ENCODE measurements around the gene ABCC2. TPM values are rescaled to one million over a fixed set of nuclear protein-coding genes. Genes with fewer than 3 reads are reported as not detected.
A peak's percentile ranks its signal among the peaks of the same experiment; 100 is the strongest.

Gene ABCC2
- total and polyA plus RNA-seq, 2 experiments from 2014 or later, result 0.45 to 2.4 TPM

DNA sequence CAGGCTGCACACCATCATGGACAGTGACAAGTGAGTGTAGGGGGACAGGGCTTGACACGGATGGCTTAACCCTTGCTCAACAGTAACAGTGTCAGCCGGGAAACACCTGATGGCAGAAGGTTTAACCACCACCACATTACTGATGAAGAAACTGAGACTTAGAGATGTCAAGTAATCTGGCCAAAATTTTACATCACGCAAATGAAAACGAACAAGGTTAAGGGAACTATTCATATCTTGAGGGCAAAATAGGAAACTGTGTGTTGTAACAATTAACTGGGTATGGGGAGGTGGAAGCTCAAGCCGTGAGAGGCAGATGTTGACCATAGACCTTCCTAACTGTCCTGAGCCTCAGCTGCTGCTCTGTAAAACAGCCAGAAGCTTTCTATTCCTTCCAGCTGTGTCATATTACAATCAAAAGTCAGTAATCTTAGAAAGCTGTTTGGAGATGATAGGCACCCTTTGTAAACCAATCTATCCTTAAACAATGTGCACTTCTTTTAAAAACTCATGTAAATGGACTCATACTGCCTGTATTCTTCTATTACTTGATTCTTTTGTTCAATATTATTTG lies 68.4 kb downstream of the ABCC2 start:
- Histone ChIP-seq H3K4me1 (ENCODE audit: insufficient read depth) (peaks cover 50% of the 10 kb centered on the region), H3K27me3 (ENCODE audit: insufficient read depth) (no peaks in the 10 kb centered on the region), H3K4me3 (no peak overlapping the region), H4K20me1 (replicated peaks; ENCODE audit: insufficient read depth) (no peaks in the 10 kb centered on the region), H3K27ac (ENCODE audit: low read depth) (peak overlapping the region; percentile 74), H3K79me2 (replicated peaks; ENCODE audit: insufficient read depth) (no peaks in the 10 kb centered on the region), H3K4me2 (peak overlapping the region; percentile 66), H3K36me3 (ENCODE audit: insufficient read depth) (no peaks in the 10 kb centered on the region), H3F3A (replicated peaks; ENCODE audit: low read depth) (peaks cover 4% of the 10 kb centered on the region; the same call in 1 of the 2 replicates), H2AFZ (peak overlapping the region; percentile 12; the same call in 1 of the 2 replicates), H3K9me2 (ENCODE audit: insufficient read depth) (no peaks in the 10 kb centered on the region)
- no peaks in the 10 kb centered on the region for H3K36me3 Mint-ChIP-seq (ENCODE audit: low read depth)
- ATAC-seq, result no peak
- no peaks in the 10 kb centered on the region for H3K9me3 Mint-ChIP-seq
- peaks cover 61% of the 10 kb centered on the region for H3K4me1 Mint-ChIP-seq
- H3K27ac Mint-ChIP-seq, result peak overlapping the region; percentile 79
- peak overlapping the region; percentile 42; the same call in 1 of the 3 replicates for H3K4me3 Mint-ChIP-seq
- H3K27me3 Mint-ChIP-seq (ENCODE audit: insufficient read depth, low read depth, poor library complexity), result peaks cover 8% of the 10 kb centered on the region
- no peak for TF ChIP-seq ZNF331 (CRISPR knock-in tag; IDR thresholded peaks at IDR 0.05; ENCODE audit: low read depth)
- TF ChIP-seq EZH2 (IDR thresholded peaks at IDR 0.05; ENCODE audit: low read depth, unreplicated experiment), result no peak
- TF ChIP-seq, protein P1, sequence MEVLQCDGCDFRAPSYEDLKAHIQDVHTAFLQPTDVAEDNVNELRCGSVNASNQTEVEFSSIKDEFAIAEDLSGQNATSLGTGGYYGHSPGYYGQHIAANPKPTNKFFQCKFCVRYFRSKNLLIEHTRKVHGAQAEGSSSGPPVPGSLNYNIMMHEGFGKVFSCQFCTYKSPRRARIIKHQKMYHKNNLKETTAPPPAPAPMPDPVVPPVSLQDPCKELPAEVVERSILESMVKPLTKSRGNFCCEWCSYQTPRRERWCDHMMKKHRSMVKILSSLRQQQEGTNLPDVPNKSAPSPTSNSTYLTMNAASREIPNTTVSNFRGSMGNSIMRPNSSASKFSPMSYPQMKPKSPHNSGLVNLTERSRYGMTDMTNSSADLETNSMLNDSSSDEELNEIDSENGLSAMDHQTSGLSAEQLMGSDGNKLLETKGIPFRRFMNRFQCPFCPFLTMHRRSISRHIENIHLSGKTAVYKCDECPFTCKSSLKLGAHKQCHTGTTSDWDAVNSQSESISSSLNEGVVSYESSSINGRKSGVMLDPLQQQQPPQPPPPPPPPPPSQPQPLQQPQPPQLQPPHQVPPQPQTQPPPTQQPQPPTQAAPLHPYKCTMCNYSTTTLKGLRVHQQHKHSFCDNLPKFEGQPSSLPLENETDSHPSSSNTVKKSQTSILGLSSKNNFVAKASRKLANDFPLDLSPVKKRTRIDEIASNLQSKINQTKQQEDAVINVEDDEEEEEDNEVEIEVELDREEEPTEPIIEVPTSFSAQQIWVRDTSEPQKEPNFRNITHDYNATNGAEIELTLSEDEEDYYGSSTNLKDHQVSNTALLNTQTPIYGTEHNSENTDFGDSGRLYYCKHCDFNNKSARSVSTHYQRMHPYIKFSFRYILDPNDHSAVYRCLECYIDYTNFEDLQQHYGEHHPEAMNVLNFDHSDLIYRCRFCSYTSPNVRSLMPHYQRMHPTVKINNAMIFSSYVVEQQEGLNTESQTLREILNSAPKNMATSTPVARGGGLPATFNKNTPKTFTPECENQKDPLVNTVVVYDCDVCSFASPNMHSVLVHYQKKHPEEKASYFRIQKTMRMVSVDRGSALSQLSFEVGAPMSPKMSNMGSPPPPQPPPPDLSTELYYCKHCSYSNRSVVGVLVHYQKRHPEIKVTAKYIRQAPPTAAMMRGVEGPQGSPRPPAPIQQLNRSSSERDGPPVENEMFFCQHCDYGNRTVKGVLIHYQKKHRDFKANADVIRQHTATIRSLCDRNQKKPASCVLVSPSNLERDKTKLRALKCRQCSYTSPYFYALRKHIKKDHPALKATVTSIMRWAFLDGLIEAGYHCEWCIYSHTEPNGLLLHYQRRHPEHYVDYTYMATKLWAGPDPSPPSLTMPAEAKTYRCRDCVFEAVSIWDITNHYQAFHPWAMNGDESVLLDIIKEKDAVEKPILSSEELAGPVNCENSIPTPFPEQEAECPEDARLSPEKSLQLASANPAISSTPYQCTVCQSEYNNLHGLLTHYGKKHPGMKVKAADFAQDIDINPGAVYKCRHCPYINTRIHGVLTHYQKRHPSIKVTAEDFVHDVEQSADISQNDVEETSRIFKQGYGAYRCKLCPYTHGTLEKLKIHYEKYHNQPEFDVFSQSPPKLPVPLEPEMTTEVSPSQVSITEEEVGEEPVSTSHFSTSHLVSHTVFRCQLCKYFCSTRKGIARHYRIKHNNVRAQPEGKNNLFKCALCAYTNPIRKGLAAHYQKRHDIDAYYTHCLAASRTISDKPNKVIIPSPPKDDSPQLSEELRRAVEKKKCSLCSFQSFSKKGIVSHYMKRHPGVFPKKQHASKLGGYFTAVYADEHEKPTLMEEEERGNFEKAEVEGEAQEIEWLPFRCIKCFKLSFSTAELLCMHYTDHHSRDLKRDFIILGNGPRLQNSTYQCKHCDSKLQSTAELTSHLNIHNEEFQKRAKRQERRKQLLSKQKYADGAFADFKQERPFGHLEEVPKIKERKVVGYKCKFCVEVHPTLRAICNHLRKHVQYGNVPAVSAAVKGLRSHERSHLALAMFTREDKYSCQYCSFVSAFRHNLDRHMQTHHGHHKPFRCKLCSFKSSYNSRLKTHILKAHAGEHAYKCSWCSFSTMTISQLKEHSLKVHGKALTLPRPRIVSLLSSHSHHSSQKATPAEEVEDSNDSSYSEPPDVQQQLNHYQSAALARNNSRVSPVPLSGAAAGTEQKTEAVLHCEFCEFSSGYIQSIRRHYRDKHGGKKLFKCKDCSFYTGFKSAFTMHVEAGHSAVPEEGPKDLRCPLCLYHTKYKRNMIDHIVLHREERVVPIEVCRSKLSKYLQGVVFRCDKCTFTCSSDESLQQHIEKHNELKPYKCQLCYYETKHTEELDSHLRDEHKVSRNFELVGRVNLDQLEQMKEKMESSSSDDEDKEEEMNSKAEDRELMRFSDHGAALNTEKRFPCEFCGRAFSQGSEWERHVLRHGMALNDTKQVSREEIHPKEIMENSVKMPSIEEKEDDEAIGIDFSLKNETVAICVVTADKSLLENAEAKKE (CRISPR knock-in tag; IDR thresholded peaks at IDR 0.05), result no peak
- no peak for TF ChIP-seq EZH2phosphoT487 (IDR thresholded peaks at IDR 0.05; ENCODE audit: unreplicated experiment)
- no peak for TF ChIP-seq ZNF114 (CRISPR knock-in tag; IDR thresholded peaks at IDR 0.05)
- DNase-seq (ENCODE audit: low spot score), result no peak

DNA sequence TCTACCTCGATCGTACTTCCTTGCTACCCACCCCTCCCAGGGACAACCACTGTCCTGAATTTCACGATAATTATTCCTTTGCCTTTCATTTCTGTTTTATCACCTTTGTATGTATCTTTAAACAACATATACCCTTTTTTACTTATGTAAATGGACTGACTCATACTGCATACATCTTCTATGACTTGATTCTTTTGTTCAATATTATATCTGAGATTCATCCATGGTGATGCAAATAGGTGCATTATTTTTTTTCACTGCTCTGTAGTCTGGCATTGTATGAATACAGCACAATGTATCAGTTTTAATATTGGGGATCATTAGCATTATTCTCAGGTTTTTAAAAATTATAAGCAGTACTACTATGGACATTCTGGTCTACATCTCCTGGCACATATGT lies 69.4 kb downstream of the ABCC2 start:
- Histone ChIP-seq H3K4me3 (no peak overlapping the region), H3K27me3 (ENCODE audit: insufficient read depth) (no peaks in the 10 kb centered on the region), H3K9me2 (ENCODE audit: insufficient read depth) (peaks cover 5% of the 10 kb centered on the region), H3K27ac (ENCODE audit: low read depth) (no peak overlapping the region), H4K20me1 (replicated peaks; ENCODE audit: insufficient read depth) (no peaks in the 10 kb centered on the region), H3K4me2 (no peak overlapping the region), H2AFZ (no peak overlapping the region), H3K79me2 (replicated peaks; ENCODE audit: insufficient read depth) (no peaks in the 10 kb centered on the region), H3K4me1 (ENCODE audit: insufficient read depth) (peaks cover 44% of the 10 kb centered on the region), H3F3A (replicated peaks; ENCODE audit: low read depth) (peaks cover 4% of the 10 kb centered on the region; the same call in 1 of the 2 replicates), H3K36me3 (ENCODE audit: insufficient read depth) (no peaks in the 10 kb centered on the region)
- ATAC-seq (no peak), DNase-seq (ENCODE audit: low spot score) (no peak)
- peaks cover 58% of the 10 kb centered on the region for H3K4me1 Mint-ChIP-seq
- peak overlapping the region; percentile 33 for H3K27ac Mint-ChIP-seq
- no peaks in the 10 kb centered on the region for H3K36me3 Mint-ChIP-seq (ENCODE audit: low read depth)
- H3K9me3 Mint-ChIP-seq, result no peaks in the 10 kb centered on the region
- peaks cover 8% of the 10 kb centered on the region for H3K27me3 Mint-ChIP-seq (ENCODE audit: insufficient read depth, low read depth, poor library complexity)
- no peak overlapping the region for H3K4me3 Mint-ChIP-seq
- TF ChIP-seq ZNF331 (CRISPR knock-in tag; IDR thresholded peaks at IDR 0.05; ENCODE audit: low read depth), result no peak
- TF ChIP-seq, protein P2, sequence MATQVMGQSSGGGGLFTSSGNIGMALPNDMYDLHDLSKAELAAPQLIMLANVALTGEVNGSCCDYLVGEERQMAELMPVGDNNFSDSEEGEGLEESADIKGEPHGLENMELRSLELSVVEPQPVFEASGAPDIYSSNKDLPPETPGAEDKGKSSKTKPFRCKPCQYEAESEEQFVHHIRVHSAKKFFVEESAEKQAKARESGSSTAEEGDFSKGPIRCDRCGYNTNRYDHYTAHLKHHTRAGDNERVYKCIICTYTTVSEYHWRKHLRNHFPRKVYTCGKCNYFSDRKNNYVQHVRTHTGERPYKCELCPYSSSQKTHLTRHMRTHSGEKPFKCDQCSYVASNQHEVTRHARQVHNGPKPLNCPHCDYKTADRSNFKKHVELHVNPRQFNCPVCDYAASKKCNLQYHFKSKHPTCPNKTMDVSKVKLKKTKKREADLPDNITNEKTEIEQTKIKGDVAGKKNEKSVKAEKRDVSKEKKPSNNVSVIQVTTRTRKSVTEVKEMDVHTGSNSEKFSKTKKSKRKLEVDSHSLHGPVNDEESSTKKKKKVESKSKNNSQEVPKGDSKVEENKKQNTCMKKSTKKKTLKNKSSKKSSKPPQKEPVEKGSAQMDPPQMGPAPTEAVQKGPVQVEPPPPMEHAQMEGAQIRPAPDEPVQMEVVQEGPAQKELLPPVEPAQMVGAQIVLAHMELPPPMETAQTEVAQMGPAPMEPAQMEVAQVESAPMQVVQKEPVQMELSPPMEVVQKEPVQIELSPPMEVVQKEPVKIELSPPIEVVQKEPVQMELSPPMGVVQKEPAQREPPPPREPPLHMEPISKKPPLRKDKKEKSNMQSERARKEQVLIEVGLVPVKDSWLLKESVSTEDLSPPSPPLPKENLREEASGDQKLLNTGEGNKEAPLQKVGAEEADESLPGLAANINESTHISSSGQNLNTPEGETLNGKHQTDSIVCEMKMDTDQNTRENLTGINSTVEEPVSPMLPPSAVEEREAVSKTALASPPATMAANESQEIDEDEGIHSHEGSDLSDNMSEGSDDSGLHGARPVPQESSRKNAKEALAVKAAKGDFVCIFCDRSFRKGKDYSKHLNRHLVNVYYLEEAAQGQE (IDR thresholded peaks at IDR 0.05; ENCODE audit: unreplicated experiment), result no peak
- TF ChIP-seq JUNB (IDR thresholded peaks at IDR 0.05; ENCODE audit: unreplicated experiment), result no peak
- no peak for TF ChIP-seq POLR2AphosphoS5 (IDR thresholded peaks at IDR 0.05; ENCODE audit: low read depth)
- TF ChIP-seq EZH2 (IDR thresholded peaks at IDR 0.05; ENCODE audit: low read depth, unreplicated experiment), result no peak

Data from GM23338 (cell line).